ENCODE measurements around the gene TBCD.

GRCh38 chr17:82865774-82866395, 114.0 kb downstream of the TBCD start:
- no peak for TF ChIP-seq CTCF (IDR thresholded peaks at IDR 0.05; ENCODE audit: insufficient read depth, low read length, poor library complexity, severe bottlenecking)
- TF ChIP-seq EZH2phosphoT487 (conservative IDR thresholded peaks at IDR 0.05; ENCODE audit: low read length), result no peak
